ENCODE results near the gene DNAH3.
"Not testable (repeated sequence)": the region's sequence is repeated elsewhere in the genome, so short reads cannot be mapped to it uniquely, and the experiment has no call there.

DNAH3 gene

GRCh38 chr16:20960899-20961298, 189.7 kb downstream of the DNAH3 start:
- H3K79me2 ChIP-seq (ENCODE audit: control insufficient read depth, insufficient read depth, low read length, unreplicated experiment), result no peaks in the 10 kb centered on the region
- no peak overlapping the region for H3K27ac ChIP-seq (ENCODE audit: low read depth, low read length)
- no peaks in the 10 kb centered on the region for H3K4me1 ChIP-seq (ENCODE audit: control insufficient read depth, insufficient read depth, low read length, unreplicated experiment)
- no peak overlapping the region for H2AFZ ChIP-seq (ENCODE audit: low read length, unreplicated experiment)
- H3K27me3 ChIP-seq (ENCODE audit: insufficient read depth, low read length), result no peaks in the 10 kb centered on the region
- H3K4me3 ChIP-seq (ENCODE audit: low read depth, low read length), result no peak overlapping the region
- no peaks in the 10 kb centered on the region for H3K36me3 ChIP-seq (ENCODE audit: insufficient read depth, low read length)

DNA sequence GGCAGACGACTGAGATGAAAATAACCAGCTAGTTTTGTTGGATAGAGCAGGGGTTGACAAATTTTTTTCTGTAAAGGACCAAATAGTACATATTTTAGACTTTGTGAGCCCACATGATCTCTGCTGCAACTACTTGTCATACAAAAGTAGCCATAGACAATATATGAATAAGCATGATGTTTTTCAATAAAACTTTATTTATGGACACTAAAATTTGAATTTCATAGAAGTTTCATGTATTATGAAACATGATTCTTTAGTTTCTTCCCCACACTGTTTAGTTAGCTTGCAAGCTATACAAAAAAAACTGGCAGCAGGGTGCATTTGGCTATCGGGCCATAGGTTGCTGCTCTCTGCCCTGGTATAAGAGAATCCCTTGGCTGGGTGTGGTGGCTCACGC, 193.5 kb downstream of the DNAH3 start:
- Histone ChIP-seq H3K27me3 (ENCODE audit: insufficient read depth, low read length) (no peaks in the 10 kb centered on the region), H3K4me3 (ENCODE audit: low read depth, low read length) (no peak overlapping the region), H3K4me1 (ENCODE audit: control insufficient read depth, insufficient read depth, low read length, unreplicated experiment) (no peaks in the 10 kb centered on the region), H3K36me3 (ENCODE audit: insufficient read depth, low read length) (no peaks in the 10 kb centered on the region), H2AFZ (ENCODE audit: low read length, unreplicated experiment) (no peak overlapping the region), H3K27ac (ENCODE audit: low read depth, low read length) (no peak overlapping the region), H3K79me2 (ENCODE audit: control insufficient read depth, insufficient read depth, low read length, unreplicated experiment) (no peaks in the 10 kb centered on the region)

DNA sequence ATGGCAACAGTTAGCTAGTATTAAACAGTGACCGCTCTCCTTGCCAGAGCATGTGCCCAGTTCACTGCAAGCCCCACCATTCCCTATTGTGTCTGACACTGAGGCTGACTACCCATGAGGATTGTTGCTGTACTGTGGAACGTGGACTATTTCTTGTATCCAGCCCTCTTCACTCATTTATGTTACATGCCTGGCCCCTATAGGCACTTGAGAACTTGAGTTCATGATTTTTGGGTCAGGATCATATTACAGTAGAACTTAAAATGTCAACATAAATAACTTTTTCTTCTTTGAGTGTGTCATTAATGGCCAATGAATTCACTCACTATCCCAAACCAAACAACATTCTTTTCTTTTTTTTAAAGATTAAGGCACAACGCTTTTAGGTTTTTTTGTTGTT, 194.3 kb downstream of the DNAH3 start:
- H2AFZ ChIP-seq (ENCODE audit: low read length, unreplicated experiment), result no peak overlapping the region
- no peaks in the 10 kb centered on the region for H3K4me1 ChIP-seq (ENCODE audit: control insufficient read depth, insufficient read depth, low read length, unreplicated experiment)
- H3K79me2 ChIP-seq (ENCODE audit: control insufficient read depth, insufficient read depth, low read length, unreplicated experiment), result no peaks in the 10 kb centered on the region
- no peak overlapping the region for H3K27ac ChIP-seq (ENCODE audit: low read depth, low read length)
- H3K27me3 ChIP-seq (ENCODE audit: insufficient read depth, low read length), result no peaks in the 10 kb centered on the region
- no peaks in the 10 kb centered on the region for H3K36me3 ChIP-seq (ENCODE audit: insufficient read depth, low read length)
- H3K4me3 ChIP-seq (ENCODE audit: low read depth, low read length), result no peak overlapping the region

GRCh38 chr16:20954574-20954973, 196.1 kb downstream of the DNAH3 start:
- Histone ChIP-seq H3K27ac (ENCODE audit: low read depth, low read length) (no peak overlapping the region), H3K27me3 (ENCODE audit: insufficient read depth, low read length) (no peaks in the 10 kb centered on the region), H3K36me3 (ENCODE audit: insufficient read depth, low read length) (no peaks in the 10 kb centered on the region), H3K79me2 (ENCODE audit: control insufficient read depth, insufficient read depth, low read length, unreplicated experiment) (no peaks in the 10 kb centered on the region), H2AFZ (ENCODE audit: low read length, unreplicated experiment) (no peak overlapping the region), H3K4me3 (ENCODE audit: low read depth, low read length) (no peak overlapping the region), H3K4me1 (ENCODE audit: control insufficient read depth, insufficient read depth, low read length, unreplicated experiment) (no peaks in the 10 kb centered on the region)

- H3K27me3 ChIP-seq (ENCODE audit: insufficient read depth, low read length), result no peaks in the 10 kb centered on the region
- H3K36me3 ChIP-seq (ENCODE audit: insufficient read depth, low read length), result no peaks in the 10 kb centered on the region
- H3K79me2 ChIP-seq (ENCODE audit: control insufficient read depth, insufficient read depth, low read length, unreplicated experiment), result no peaks in the 10 kb centered on the region
- H3K4me1 ChIP-seq (ENCODE audit: control insufficient read depth, insufficient read depth, low read length, unreplicated experiment), result no peaks in the 10 kb centered on the region
- no peak overlapping the region for H3K27ac ChIP-seq (ENCODE audit: low read depth, low read length)
- no peak overlapping the region for H3K4me3 ChIP-seq (ENCODE audit: low read depth, low read length)
- no peak overlapping the region for H2AFZ ChIP-seq (ENCODE audit: low read length, unreplicated experiment)
Observed at GRCh38 chr16:20952139-20952920, 198.3 kb downstream of the DNAH3 start.

DNA sequence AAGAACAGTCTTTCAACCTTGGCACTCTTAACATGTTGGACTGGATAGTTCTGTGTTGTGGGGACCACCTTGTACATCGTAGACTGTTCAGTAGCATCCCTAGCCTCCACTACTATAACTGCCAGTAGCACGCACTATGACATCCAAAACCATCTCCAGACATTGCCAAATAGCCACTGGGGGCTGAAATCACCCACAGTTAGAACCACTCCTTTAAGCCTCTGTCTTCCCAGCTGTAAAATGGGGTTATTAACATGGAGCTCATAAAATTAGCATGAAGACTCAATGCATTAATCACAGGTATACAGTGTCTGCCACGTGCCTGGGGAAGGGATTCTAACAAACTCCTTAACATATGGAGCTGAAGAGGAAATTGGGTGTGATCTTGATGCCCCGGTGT, 200.4 kb downstream of the DNAH3 start:
- Histone ChIP-seq H3K27ac (ENCODE audit: low read depth, low read length) (no peak overlapping the region), H2AFZ (ENCODE audit: low read length, unreplicated experiment) (no peak overlapping the region), H3K27me3 (ENCODE audit: insufficient read depth, low read length) (no peaks in the 10 kb centered on the region), H3K4me3 (ENCODE audit: low read depth, low read length) (no peak overlapping the region), H3K4me1 (ENCODE audit: control insufficient read depth, insufficient read depth, low read length, unreplicated experiment) (no peaks in the 10 kb centered on the region), H3K36me3 (ENCODE audit: insufficient read depth, low read length) (no peaks in the 10 kb centered on the region), H3K79me2 (ENCODE audit: control insufficient read depth, insufficient read depth, low read length, unreplicated experiment) (no peaks in the 10 kb centered on the region)

DNA sequence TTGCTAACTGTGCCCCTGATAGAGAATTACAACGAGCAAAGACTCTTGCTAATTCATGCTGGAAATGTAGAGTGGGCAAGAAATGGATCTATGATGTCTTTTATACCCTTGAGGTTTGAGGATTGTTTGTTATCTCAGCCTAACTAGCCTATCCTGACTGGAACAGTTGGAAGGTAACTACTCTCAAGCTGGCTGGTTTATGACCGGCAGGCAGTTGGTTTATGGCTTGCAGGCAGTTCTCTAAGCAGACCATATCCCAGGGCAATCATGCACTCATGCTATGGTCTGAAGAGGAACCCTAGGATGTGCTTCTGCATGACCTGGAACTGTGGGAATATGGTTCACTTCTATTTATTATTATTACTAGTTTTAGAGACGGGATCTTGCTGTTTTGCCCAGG, 201.0 kb downstream of the DNAH3 start:
- Histone ChIP-seq H3K27ac (ENCODE audit: low read depth, low read length) (no peak overlapping the region), H2AFZ (ENCODE audit: low read length, unreplicated experiment) (no peak overlapping the region), H3K4me1 (ENCODE audit: control insufficient read depth, insufficient read depth, low read length, unreplicated experiment) (no peaks in the 10 kb centered on the region), H3K79me2 (ENCODE audit: control insufficient read depth, insufficient read depth, low read length, unreplicated experiment) (no peaks in the 10 kb centered on the region), H3K36me3 (ENCODE audit: insufficient read depth, low read length) (no peaks in the 10 kb centered on the region), H3K4me3 (ENCODE audit: low read depth, low read length) (no peak overlapping the region), H3K27me3 (ENCODE audit: insufficient read depth, low read length) (no peaks in the 10 kb centered on the region)

- no peaks in the 10 kb centered on the region for H3K4me1 ChIP-seq (ENCODE audit: control insufficient read depth, insufficient read depth, low read length, unreplicated experiment)
- H3K4me3 ChIP-seq (ENCODE audit: low read depth, low read length), result no peak overlapping the region
- no peaks in the 10 kb centered on the region for H3K79me2 ChIP-seq (ENCODE audit: control insufficient read depth, insufficient read depth, low read length, unreplicated experiment)
- no peak overlapping the region for H3K27ac ChIP-seq (ENCODE audit: low read depth, low read length)
- no peak overlapping the region for H2AFZ ChIP-seq (ENCODE audit: low read length, unreplicated experiment)
- no peaks in the 10 kb centered on the region for H3K36me3 ChIP-seq (ENCODE audit: insufficient read depth, low read length)
- no peaks in the 10 kb centered on the region for H3K27me3 ChIP-seq (ENCODE audit: insufficient read depth, low read length)
Observed at GRCh38 chr16:20948444-20948843, 202.2 kb downstream of the DNAH3 start.

GRCh38 chr16:20946015-20946629, 204.5 kb downstream of the DNAH3 start:
- no peaks in the 10 kb centered on the region for H3K79me2 ChIP-seq (ENCODE audit: control insufficient read depth, insufficient read depth, low read length, unreplicated experiment)

DNA sequence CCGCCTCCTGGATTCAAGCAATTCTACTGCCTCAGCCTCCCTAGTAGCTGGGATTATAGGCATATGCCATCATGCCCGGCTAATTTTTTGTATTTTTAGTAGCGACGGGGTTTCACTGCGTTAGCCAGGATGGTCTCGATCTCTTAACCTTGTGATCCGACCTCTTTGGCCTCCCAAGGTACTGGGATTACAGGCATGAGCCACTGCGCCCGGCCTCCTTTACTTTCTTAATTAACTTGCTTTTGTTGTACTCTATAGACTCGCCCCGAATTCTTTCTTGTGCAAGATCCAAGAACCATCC, 205.1 kb downstream of the DNAH3 start:
- H3K4me3 ChIP-seq (ENCODE audit: low read depth, low read length); H3K36me3 ChIP-seq (ENCODE audit: insufficient read depth, low read length); H3K27ac ChIP-seq (ENCODE audit: low read depth, low read length); H3K27me3 ChIP-seq (ENCODE audit: insufficient read depth, low read length); H2AFZ ChIP-seq (ENCODE audit: low read length, unreplicated experiment); H3K4me1 ChIP-seq (ENCODE audit: control insufficient read depth, insufficient read depth, low read length, unreplicated experiment); H3K79me2 ChIP-seq (ENCODE audit: control insufficient read depth, insufficient read depth, low read length, unreplicated experiment): not testable (repeated sequence)

More at GRCh38 chr16:20946015-20946629, 204.5 kb downstream of the DNAH3 start:
- Histone ChIP-seq H3K4me3 (ENCODE audit: low read depth, low read length) (no peak overlapping the region), H3K36me3 (ENCODE audit: insufficient read depth, low read length) (no peaks in the 10 kb centered on the region), H3K27me3 (ENCODE audit: insufficient read depth, low read length) (no peaks in the 10 kb centered on the region), H2AFZ (ENCODE audit: low read length, unreplicated experiment) (no peak overlapping the region), H3K27ac (ENCODE audit: low read depth, low read length) (no peak overlapping the region), H3K4me1 (ENCODE audit: control insufficient read depth, insufficient read depth, low read length, unreplicated experiment) (no peaks in the 10 kb centered on the region)

DNA sequence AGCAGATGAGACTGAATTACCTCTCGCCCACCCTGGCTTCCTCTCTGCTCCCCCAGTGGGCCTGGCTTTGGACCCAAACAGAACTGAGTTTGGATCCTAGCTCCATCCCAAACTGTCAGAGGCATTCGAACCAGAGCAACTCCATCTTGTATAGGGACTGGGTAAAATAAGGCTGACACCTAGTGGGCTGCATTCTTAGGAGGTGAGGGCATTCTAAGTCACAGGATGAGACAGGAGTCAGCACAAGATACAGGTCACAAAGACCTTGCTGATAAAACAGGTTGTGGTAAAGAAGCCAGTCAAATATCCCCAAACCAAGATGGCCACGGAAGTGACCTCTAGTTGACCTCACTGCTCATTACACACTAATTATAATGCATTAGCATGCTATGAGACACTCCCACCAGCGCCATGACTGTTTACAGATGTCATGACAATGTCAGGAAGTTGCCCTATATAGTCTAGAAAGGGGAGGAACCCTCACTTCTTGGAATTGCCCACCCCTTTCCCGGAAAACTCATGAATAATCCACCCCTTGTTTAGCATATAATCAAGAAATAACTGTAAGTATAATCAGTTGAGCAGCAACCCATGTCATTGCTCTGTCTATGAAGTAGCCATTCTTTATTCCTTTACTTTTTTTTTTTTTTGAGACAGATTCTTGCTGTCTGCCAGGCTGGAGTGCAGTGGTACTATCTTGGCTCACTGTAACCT, 205.6 kb downstream of the DNAH3 start:
- H3K4me3 ChIP-seq (ENCODE audit: low read depth, low read length), result no peak overlapping the region
- H2AFZ ChIP-seq (ENCODE audit: low read length, unreplicated experiment), result no peak overlapping the region
- no peaks in the 10 kb centered on the region for H3K4me1 ChIP-seq (ENCODE audit: control insufficient read depth, insufficient read depth, low read length, unreplicated experiment)
- no peaks in the 10 kb centered on the region for H3K36me3 ChIP-seq (ENCODE audit: insufficient read depth, low read length)
- no peak overlapping the region for H3K27ac ChIP-seq (ENCODE audit: low read depth, low read length)
- H3K27me3 ChIP-seq (ENCODE audit: insufficient read depth, low read length), result no peaks in the 10 kb centered on the region
- H3K79me2 ChIP-seq (ENCODE audit: control insufficient read depth, insufficient read depth, low read length, unreplicated experiment), result no peaks in the 10 kb centered on the region
